Astrocyte (in vitro differentiated cells and primary cell): Measurements from ENCODE around the gene ACVR1. TPM values are rescaled to one million over a fixed set of nuclear protein-coding genes. Genes with fewer than 3 reads are reported as not detected.

Experiments
- DNase-seq: peaks from one replicate; pipeline ENCODE4 v3.0.0-alpha.2; 2010; ENCODE audit warnings: low read depth
- FAIRE-seq: peaks from 2 replicates; lab custom pipeline; 2011; peaks lifted over from hg19 to GRCh38; lab: Jason Lieb, UNC
- H2AFZ ChIP-seq: 2 replicates; pipeline ENCODE4 v1.6.0; 2012; ENCODE audit warnings: low read depth, low read length, inconsistent platforms
- H3K27ac ChIP-seq: 2 replicates; pipeline ENCODE4 v1.5.1; 2011; ENCODE audit warnings: low read depth, low read length, inconsistent platforms
- H3K27me3 ChIP-seq: 2 replicates; pipeline ENCODE4 v1.6.0; 2011; ENCODE audit warnings: low read length, inconsistent platforms; ENCODE audit not compliant: insufficient read depth
- H3K36me3 ChIP-seq: 2 replicates; pipeline ENCODE4 v1.5.1; 2011; ENCODE audit warnings: low read length, inconsistent platforms; ENCODE audit not compliant: insufficient read depth
- H3K4me1 ChIP-seq: 2 replicates; pipeline ENCODE4 v1.5.1; 2011; ENCODE audit warnings: low read length, inconsistent platforms; ENCODE audit not compliant: insufficient read depth
- H3K4me2 ChIP-seq: 2 replicates; pipeline ENCODE4 v1.6.0; 2012; ENCODE audit warnings: low read length, inconsistent platforms
- H3K4me3 ChIP-seq: 2 replicates; pipeline ENCODE4 v1.5.1; 2011; ENCODE audit warnings: low read depth, mild to moderate bottlenecking, low read length, inconsistent platforms; ENCODE audit not compliant: insufficient read depth
- H3K79me2 ChIP-seq: 2 replicates; pipeline ENCODE4 v1.6.0; 2012; ENCODE audit warnings: mild to moderate bottlenecking, low read length, inconsistent platforms; ENCODE audit not compliant: insufficient read depth
- H3K9ac ChIP-seq: 2 replicates; pipeline ENCODE4 v1.6.0; 2012; ENCODE audit warnings: mild to moderate bottlenecking, low read length, inconsistent platforms
- H3K9me3 ChIP-seq: 2 replicates; pipeline ENCODE4 v1.5.1; 2012; ENCODE audit warnings: low read depth, mild to moderate bottlenecking, low read length, inconsistent platforms; ENCODE audit not compliant: insufficient read depth
- H4K20me1 ChIP-seq: 2 replicates; pipeline ENCODE4 v1.6.0; 2012; ENCODE audit warnings: low read length, inconsistent platforms; ENCODE audit not compliant: insufficient read depth
- H3K27ac Mint-ChIP-seq: one replicate; pipeline ENCODE4 v1.8.0; 2021; ENCODE audit warnings: mild to moderate bottlenecking, mixed read lengths; ENCODE audit not compliant: unreplicated experiment
- H3K27me3 Mint-ChIP-seq: one replicate; pipeline ENCODE4 v1.8.0; 2021; ENCODE audit warnings: low read depth, mixed read lengths; ENCODE audit not compliant: unreplicated experiment
- H3K36me3 Mint-ChIP-seq: one replicate; pipeline ENCODE4 v1.8.0; 2021; ENCODE audit warnings: low read depth, mixed read lengths; ENCODE audit not compliant: unreplicated experiment
- H3K4me1 Mint-ChIP-seq: one replicate; pipeline ENCODE4 v1.8.0; 2021; ENCODE audit warnings: low read depth, mixed read lengths; ENCODE audit not compliant: unreplicated experiment
- H3K4me3 Mint-ChIP-seq: one replicate; pipeline ENCODE4 v1.8.0; 2021; ENCODE audit warnings: mild to moderate bottlenecking, moderate library complexity, mixed read lengths; ENCODE audit not compliant: unreplicated experiment
- H3K9me3 Mint-ChIP-seq: one replicate; pipeline ENCODE4 v1.8.0; 2021; ENCODE audit warnings: mild to moderate bottlenecking, mixed read lengths; ENCODE audit not compliant: unreplicated experiment
- EZH2 ChIP-seq: IDR thresholded peaks from 2 replicates; pipeline ENCODE4 v1.6.1; 2012; ENCODE audit warnings: mild to moderate bottlenecking, low read length, inconsistent platforms; ENCODE audit not compliant: insufficient read depth
- total RNA-seq: library from RNA; stranded (reverse); gene quantifications from 2 replicates; pipeline ENCODE4 v1.2.1, GENCODE V29; 2021
- TF ChIP-seq, protein P1 (sequence below): IDR thresholded peaks from 2 replicates; pipeline ENCODE4 v1.5.1; 2011; ENCODE audit warnings: low read depth, mild to moderate bottlenecking, inconsistent platforms, low read length, moderate library complexity; ENCODE audit not compliant: insufficient read depth

ACVR1 gene
- total RNA-seq, 1 donor from 2014 or later, result 45.9 TPM

DNA sequence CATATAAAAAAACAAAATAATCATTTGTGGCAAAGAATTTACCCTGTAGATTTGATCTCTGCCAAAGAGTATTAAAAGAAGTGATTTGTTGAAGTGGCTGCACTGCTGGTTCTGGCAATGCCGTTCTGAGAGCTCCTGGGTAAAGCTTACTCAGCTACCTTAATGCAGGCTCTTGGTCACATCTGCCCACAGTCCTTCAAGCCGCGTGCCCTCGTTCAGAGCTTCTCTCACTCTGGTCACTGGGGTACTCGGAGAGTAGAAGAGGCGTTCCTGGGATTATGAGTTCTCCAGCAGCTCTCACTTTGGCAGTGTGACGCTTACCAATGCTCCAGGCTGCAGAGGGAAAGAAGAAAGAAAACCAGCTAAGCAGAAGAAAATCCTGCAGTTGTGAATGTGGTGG lies 57.9 kb downstream of the ACVR1 start:
- H3K4me3 Mint-ChIP-seq, result no peak overlapping the region
- H3K27ac Mint-ChIP-seq, result no peak overlapping the region

DNA sequence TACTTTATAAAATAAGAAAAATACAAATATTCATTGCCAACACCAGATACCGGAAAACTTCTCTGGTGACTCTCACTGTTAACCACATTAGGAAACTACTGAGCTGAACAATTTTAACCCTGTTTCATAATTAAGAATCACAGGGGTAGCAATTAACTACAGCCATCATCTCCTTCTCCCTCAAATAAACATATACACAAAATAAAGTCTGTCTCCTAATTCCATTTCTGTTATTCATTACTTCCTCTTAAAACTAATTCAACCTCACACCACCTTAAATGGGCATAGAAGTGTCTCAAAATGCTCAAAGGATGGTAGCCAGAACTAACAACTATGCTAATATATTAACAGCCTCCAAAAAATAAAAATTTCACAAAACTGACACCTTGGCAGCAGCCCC lies 60.7 kb downstream of the ACVR1 start:
- H2AFZ ChIP-seq, result no peak overlapping the region
- Mint-ChIP-seq H3K4me1 (peaks cover 6% of the 10 kb centered on the region), H3K27ac (no peak overlapping the region), H3K4me3 (no peak overlapping the region), H3K9me3 (no peaks in the 10 kb centered on the region), H3K36me3 (peaks cover 15% of the 10 kb centered on the region), H3K27me3 (no peaks in the 10 kb centered on the region)
- no peaks in the 10 kb centered on the region for H3K27me3 ChIP-seq
- H3K36me3 ChIP-seq, result peaks cover 2% of the 10 kb centered on the region
- no peak for DNase-seq
- TF ChIP-seq, protein P1, sequence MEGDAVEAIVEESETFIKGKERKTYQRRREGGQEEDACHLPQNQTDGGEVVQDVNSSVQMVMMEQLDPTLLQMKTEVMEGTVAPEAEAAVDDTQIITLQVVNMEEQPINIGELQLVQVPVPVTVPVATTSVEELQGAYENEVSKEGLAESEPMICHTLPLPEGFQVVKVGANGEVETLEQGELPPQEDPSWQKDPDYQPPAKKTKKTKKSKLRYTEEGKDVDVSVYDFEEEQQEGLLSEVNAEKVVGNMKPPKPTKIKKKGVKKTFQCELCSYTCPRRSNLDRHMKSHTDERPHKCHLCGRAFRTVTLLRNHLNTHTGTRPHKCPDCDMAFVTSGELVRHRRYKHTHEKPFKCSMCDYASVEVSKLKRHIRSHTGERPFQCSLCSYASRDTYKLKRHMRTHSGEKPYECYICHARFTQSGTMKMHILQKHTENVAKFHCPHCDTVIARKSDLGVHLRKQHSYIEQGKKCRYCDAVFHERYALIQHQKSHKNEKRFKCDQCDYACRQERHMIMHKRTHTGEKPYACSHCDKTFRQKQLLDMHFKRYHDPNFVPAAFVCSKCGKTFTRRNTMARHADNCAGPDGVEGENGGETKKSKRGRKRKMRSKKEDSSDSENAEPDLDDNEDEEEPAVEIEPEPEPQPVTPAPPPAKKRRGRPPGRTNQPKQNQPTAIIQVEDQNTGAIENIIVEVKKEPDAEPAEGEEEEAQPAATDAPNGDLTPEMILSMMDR, result no peak
- TF ChIP-seq EZH2, result no peak
- no peak overlapping the region for H3K27ac ChIP-seq
- no peaks in the 10 kb centered on the region for H3K4me1 ChIP-seq
- H3K79me2 ChIP-seq, result peaks cover 36% of the 10 kb centered on the region
- no peak for FAIRE-seq
- peaks cover 16% of the 10 kb centered on the region for H4K20me1 ChIP-seq
- H3K9ac ChIP-seq, result no peak overlapping the region
- H3K9me3 ChIP-seq, result no peaks in the 10 kb centered on the region
- H3K4me3 ChIP-seq, result no peak overlapping the region
- no peak overlapping the region for H3K4me2 ChIP-seq

More for the DNA sequence above, 57.9 kb downstream of the ACVR1 start:
- no peak overlapping the region for H2AFZ ChIP-seq
- TF ChIP-seq, protein P1, result no peak
- TF ChIP-seq EZH2, result no peak
- H3K9ac ChIP-seq, result no peak overlapping the region
- no peak overlapping the region for H3K4me2 ChIP-seq
- H3K27ac ChIP-seq, result no peak overlapping the region
- H3K4me3 ChIP-seq, result no peak overlapping the region
- H3K9me3 Mint-ChIP-seq, result no peaks in the 10 kb centered on the region
- H4K20me1 ChIP-seq, result peaks cover 18% of the 10 kb centered on the region
- H3K27me3 Mint-ChIP-seq, result no peaks in the 10 kb centered on the region
- H3K9me3 ChIP-seq, result no peaks in the 10 kb centered on the region
- peaks cover 2% of the 10 kb centered on the region for H3K36me3 ChIP-seq
- no peaks in the 10 kb centered on the region for H3K27me3 ChIP-seq
- peaks cover 6% of the 10 kb centered on the region for H3K4me1 ChIP-seq
- H3K36me3 Mint-ChIP-seq, result peaks cover 12% of the 10 kb centered on the region
- peaks cover 24% of the 10 kb centered on the region for H3K4me1 Mint-ChIP-seq
- peaks cover 47% of the 10 kb centered on the region for H3K79me2 ChIP-seq
- FAIRE-seq (no peak), DNase-seq (no peak)

DNA sequence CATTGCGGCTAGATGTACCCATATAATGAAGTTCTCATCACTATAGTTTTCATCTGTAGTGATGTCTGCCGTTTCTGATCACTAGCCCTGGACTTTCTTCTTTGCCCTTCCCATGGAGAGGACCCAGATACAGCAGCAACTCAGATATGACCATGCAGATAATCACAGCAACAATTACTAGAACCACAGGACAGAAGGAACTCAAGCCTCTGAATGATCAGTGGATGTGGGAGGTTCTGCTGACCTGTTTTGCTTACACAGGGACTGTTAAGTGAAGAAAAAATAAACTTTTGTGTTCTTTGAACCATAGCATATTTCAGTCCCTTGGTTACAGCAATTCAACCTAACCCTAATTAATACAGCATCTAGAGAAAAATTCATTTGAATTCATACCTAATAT lies 62.7 kb downstream of the ACVR1 start:
- peak; percentile 32 for FAIRE-seq
- Histone ChIP-seq H3K27ac (no peak overlapping the region), H3K79me2 (peaks cover 25% of the 10 kb centered on the region), H4K20me1 (peaks cover 11% of the 10 kb centered on the region), H3K4me3 (no peak overlapping the region), H3K36me3 (peaks cover 2% of the 10 kb centered on the region), H3K4me2 (no peak overlapping the region), H3K27me3 (no peaks in the 10 kb centered on the region), H2AFZ (no peak overlapping the region), H3K4me1 (peaks cover 12% of the 10 kb centered on the region), H3K9ac (no peak overlapping the region), H3K9me3 (no peaks in the 10 kb centered on the region)
- TF ChIP-seq, protein P1, result no peak
- TF ChIP-seq EZH2, result no peak
- Mint-ChIP-seq H3K4me1 (peaks cover 16% of the 10 kb centered on the region), H3K36me3 (peaks cover 13% of the 10 kb centered on the region), H3K27ac (no peak overlapping the region), H3K4me3 (no peak overlapping the region), H3K9me3 (no peaks in the 10 kb centered on the region), H3K27me3 (no peaks in the 10 kb centered on the region)
- DNase-seq, result no peak
